HG03439 (cell line): ENCODE data around the gene SEZ6.
"Not testable (repeated sequence)": the region's sequence is repeated elsewhere in the genome, so short reads cannot be mapped to it uniquely, and the experiment has no call there.

Source experiments
- ATAC-seq: cut with Tn5 transposase; IDR thresholded peaks from one replicate; pipeline ENCODE4 v1.9.1; 2021; ENCODE audit warnings: mild to moderate bottlenecking, moderate library complexity; ENCODE audit not compliant: unreplicated experiment

SEZ6 gene

DNA sequence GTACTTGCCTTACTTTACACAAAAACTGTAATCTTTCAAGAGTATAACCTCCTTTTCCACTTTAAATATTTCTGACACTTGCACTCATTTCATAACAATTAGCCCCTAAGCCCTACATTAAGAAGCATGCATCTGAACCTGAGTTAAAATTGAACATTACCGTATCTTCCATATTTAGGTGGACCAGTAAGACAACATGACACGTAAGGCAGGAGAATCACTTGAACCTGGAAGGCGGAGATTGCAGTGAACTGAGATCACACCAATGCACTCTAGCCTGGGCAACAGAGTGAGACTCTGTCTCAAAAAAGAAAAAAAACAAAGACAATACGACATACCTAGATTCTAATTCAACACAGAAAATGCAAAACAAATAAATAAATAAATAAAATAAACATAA is 61.5 kb downstream of the SEZ6 start:
- no peak for ATAC-seq

GRCh38 chr17:28942925-28943324 is 62.9 kb downstream of the SEZ6 start:
- ATAC-seq: no peak

- ATAC-seq: no peak
Measured at GRCh38 chr17:28941251-28941650, 64.6 kb downstream of the SEZ6 start.

DNA sequence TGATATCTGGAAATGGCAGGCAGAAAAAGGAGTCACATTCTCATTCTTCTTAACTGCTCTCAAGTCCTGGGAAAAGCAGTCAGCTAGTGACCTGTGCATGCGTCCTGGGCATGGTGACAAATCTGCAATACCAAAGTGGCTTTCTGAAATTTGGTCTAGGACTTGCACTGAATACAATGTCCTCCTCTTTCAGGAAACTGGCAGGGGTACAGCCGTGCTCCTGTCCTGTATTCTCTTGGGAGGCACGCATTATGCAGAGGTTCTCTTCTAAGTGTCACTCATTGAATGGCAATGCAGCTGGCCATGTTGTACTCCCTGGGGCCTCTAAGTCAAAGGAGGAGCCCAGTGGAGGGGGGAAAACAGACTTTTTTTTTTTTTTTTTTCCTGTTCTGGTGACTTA is 65.2 kb downstream of the SEZ6 start:
- no peak for ATAC-seq

DNA sequence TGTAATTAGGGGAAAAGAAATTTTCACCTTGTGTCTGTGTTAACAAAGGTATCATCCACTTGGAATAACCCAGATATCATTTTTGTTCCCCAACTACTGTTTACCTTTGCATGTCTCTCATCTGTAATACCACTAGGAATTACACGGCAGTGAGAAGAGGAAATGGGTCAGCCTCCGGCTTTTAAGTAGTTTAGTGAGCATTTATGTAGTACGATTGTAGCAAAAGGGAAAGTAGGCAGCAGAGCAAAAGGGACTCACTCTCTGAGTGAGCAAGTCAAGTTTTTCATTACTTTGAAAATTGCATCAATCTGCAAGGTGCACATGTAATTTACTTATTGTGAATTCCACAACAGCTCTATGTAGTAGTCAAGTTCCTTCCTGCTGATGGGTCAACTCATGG is 65.7 kb downstream of the SEZ6 start:
- ATAC-seq: no peak

GRCh38 chr17:28938552-28938951 is 67.3 kb downstream of the SEZ6 start:
- ATAC-seq: no peak

- no peak for ATAC-seq
Measured at GRCh38 chr17:28937044-28937729, 68.6 kb downstream of the SEZ6 start.

GRCh38 chr17:28935744-28936460 is 69.9 kb downstream of the SEZ6 start:
- no peak for ATAC-seq

GRCh38 chr17:28934508-28934907 is 71.3 kb downstream of the SEZ6 start:
- not testable (repeated sequence) for ATAC-seq

- ATAC-seq: no peak
Measured at GRCh38 chr17:28929787-28930186, 76.0 kb downstream of the SEZ6 start.

- no peak for ATAC-seq
Measured at GRCh38 chr17:28928061-28928460, 77.8 kb downstream of the SEZ6 start.

DNA sequence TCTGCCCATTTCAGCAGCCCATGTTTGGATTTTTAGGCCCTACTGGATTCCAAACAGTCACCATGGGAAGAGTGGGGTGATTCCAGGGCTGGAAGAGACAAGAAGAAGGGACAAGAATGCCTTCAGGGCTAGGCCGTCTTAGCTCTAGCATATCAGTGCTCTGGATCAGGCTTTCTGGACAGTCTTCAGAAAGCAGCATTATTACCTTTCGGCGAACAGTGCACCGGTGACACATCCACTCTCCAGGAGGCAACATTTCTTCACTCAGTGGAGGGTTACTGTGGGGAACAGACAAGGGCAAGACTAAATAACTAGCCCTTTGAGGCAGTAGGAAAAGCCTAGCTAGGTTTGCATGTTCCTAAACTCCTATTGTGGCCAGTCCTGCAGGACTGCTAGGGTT is 79.0 kb downstream of the SEZ6 start:
- ATAC-seq: no peak

DNA sequence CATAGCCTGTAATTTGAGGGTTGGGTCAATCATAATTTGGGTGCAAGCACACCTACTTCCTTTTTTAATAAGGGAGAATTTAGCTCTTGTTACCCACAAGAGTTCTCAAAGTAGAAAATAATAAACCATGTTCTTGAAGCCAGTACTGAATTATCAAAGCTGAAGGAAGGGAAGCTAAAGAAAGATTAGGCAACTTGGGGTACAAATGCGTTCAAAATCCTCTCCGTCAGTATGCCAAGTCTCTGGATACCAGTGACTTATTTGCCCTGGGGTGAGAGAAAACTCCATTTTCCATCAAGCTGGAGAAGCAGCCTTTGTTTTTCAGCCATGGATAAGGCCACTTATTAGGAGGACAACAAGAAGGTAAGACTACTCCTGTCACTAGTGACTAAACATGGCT is 79.5 kb downstream of the SEZ6 start:
- ATAC-seq: no peak

DNA sequence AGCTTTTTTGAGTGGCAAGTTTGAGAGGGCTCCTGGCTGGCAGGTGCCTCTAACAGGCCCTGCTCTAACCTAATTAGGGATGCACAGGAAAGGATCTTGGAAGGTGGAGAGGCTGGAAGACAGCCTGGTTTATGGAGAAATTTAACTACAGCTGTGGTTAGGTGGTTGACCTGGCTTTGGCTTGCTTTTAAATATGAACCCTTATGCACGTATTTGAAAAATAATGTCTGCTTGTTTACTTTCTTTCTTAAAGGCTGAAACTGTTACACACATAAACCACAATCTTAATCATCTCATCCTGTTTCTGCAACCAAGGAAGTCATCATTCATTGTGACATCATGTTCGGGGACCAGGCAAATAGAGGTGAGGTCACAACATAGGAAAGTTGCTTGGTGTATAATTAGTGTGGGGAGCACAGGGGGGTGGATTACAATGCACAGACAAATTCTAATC is 79.9 kb downstream of the SEZ6 start:
- no peak for ATAC-seq

- no peak for ATAC-seq
Measured at GRCh38 chr17:28920201-28920600, 85.6 kb downstream of the SEZ6 start.

DNA sequence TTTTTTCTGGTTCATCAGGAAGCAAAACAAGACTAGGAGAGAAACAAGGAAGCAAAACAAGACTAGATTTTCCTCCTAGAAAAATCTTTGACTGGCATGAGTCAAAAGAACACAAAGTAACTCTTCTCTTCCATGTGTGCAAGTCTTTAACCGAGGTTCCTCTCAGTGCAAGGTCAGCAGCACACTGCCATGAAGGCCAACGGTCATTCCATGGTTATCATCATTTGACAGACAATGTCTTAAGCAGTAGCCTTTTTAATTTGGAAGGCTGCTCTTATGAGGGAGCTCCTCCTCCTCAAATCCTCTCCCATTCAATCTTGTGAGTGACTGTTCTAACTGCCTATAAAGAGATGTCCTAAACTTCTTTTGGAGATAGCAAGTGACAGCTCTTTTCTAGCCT is 87.5 kb downstream of the SEZ6 start:
- ATAC-seq: no peak

- no peak for ATAC-seq
Measured at GRCh38 chr17:28917465-28917864, 88.4 kb downstream of the SEZ6 start.

DNA sequence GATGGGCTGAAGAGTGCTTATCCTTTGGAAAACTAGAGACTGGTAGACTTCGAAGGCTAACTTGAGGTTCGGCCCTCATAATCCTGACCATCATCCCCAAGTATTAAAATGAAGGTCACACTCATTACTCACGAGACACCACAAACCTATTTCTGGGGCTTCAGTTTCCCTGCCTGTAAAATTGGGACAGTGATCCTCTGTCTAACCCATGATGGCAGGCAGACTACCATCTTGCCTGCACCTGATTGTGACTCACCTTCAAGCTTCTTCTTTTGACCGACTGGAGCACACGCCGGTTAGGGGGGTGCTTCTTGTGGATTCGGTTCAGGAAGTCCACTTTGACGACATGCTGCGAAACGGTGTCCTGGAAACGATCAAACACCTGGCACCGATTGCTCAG is 88.8 kb downstream of the SEZ6 start:
- no peak for ATAC-seq

GRCh38 chr17:28916302-28916934 is 89.4 kb downstream of the SEZ6 start:
- ATAC-seq: no peak

GRCh38 chr17:28912938-28913333 is 92.9 kb downstream of the SEZ6 start:
- no peak for ATAC-seq

DNA sequence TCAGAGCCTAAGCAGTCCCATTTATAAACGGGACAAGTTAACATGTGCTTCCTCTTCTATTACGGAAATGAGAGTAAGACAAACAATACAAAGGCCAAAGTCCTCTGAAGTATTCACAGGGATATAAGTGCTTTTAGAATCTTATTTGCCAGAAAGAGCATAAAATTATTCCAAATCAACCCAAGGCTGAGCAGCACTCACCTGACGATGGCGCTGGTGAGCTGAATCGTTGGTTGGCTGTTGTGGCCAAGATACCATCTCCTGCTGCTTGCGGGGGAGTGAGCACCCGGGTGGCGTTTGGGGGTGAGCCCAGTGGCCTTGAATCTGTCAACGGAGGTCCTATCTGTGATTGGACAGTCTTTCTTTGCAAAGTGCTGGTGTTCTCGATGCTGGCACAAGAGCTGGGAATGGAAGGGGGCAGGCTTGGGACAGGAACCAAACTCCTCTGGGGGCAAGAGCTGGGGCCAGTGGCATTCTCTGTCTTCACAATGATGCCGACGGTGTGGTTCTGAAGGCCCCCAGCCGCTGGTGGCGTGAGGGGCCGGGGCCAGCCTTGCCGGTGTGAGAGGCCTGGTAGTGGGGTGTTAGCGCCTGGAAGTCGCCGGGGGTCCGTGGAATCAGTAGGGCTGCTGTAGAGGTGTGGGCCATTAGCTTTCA is 93.4 kb downstream of the SEZ6 start:
- ATAC-seq: no peak
